HL-60 (cell line): ENCODE results near the gene FXN.

Source experiments
- DNase-seq, 2 experiments: peaks; one replicate each; pipeline ENCODE4 v3.0.0-alpha.2; 2010 to 2020; ENCODE audit warnings: low read depth in 1 of 2, low spot score in 1 of 2
- H3K27ac ChIP-seq: fragments of 250-450 bp; sonication (Bioruptor Pico); replicated peaks from 2 replicates; pipeline ENCODE4 v1.5.1; 2020; ENCODE audit warnings: mild to moderate bottlenecking, moderate library complexity
- H3K27me3 ChIP-seq: fragments of 250-450 bp; sonication (Bioruptor Pico); 2 replicates; pipeline ENCODE4 v1.5.1; 2021; ENCODE audit warnings: mild to moderate bottlenecking, moderate library complexity; ENCODE audit not compliant: insufficient read depth, poor library complexity, severe bottlenecking
- H3K4me3 ChIP-seq: replicated peaks from 2 replicates; pipeline ENCODE4 v1.5.1; 2011; ENCODE audit warnings: mild to moderate bottlenecking, control low read depth, low read length; ENCODE audit not compliant: insufficient read depth
- GABPA ChIP-seq: IDR thresholded peaks from 2 replicates; pipeline ENCODE4 v1.6.1; 2012; ENCODE audit warnings: low read depth
- POLR2AphosphoS5 ChIP-seq: IDR thresholded peaks from 2 replicates; pipeline ENCODE4 v1.6.1; 2012; ENCODE audit warnings: low read depth
- SPI1 ChIP-seq: IDR thresholded peaks from 2 replicates; pipeline ENCODE4 v1.6.1; 2012; ENCODE audit warnings: low read depth, mild to moderate bottlenecking, borderline replicate concordance
- TF ChIP-seq, protein P1 (sequence below): IDR thresholded peaks from 2 replicates; pipeline ENCODE4 v1.6.1; 2012; ENCODE audit warnings: low read depth; ENCODE audit not compliant: insufficient replicate concordance
- TF ChIP-seq, protein P2 (sequence below): IDR thresholded peaks from one replicate; pipeline ENCODE4 v1.5.1; 2011; ENCODE audit warnings: low read length, control low read depth, inconsistent platforms; ENCODE audit not compliant: insufficient read depth

Gene FXN

DNA sequence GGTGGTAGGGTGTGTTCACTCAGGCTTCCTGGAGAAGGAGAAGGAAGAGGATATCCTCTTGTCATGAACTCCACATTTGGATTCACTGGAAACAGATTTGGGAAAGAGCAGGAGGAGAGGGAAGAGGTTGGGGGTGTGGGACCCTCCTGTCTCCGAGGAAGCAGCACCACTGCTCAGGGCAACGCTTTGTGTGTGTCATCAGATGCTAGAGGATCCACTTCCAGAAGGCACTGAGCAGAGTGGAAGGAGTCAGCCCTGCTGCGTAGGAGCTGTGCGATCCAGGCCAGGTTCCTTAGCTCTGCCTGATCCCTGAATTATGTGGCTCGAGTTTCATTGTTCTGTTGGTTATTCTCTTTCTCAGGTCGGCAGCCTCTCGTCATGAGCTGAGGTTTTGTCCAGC is 101.2 kb downstream of the FXN start:
- Histone ChIP-seq H3K27ac (no peak overlapping the region), H3K27me3 (no peaks in the 10 kb centered on the region), H3K4me3 (no peak overlapping the region)
- DNase-seq: no peak
- TF ChIP-seq GABPA: no peak

DNA sequence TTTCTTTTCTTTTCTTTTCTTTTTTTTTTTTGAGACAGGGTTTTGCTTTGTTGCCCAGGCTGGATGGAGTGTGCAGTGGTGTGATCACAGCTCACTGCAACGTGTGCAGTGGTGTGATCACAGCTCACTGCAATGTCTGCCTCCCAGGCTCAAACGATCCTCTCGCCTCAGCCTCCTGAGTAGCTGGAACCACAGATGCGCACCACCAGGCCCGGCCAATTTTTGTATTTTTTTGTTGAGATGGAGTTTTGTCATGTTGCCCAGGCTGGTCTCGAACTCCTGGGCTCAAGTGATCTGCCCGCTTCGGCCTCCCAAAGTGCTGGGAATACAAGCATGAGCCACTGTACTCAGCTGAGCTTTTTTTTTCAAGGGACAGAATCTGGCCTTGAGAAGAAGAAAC is 101.8 kb downstream of the FXN start:
- no peaks in the 10 kb centered on the region for H3K27me3 ChIP-seq
- TF ChIP-seq POLR2AphosphoS5 (no peak), SPI1 (no peak), GABPA (no peak)
- TF ChIP-seq, protein P1, sequence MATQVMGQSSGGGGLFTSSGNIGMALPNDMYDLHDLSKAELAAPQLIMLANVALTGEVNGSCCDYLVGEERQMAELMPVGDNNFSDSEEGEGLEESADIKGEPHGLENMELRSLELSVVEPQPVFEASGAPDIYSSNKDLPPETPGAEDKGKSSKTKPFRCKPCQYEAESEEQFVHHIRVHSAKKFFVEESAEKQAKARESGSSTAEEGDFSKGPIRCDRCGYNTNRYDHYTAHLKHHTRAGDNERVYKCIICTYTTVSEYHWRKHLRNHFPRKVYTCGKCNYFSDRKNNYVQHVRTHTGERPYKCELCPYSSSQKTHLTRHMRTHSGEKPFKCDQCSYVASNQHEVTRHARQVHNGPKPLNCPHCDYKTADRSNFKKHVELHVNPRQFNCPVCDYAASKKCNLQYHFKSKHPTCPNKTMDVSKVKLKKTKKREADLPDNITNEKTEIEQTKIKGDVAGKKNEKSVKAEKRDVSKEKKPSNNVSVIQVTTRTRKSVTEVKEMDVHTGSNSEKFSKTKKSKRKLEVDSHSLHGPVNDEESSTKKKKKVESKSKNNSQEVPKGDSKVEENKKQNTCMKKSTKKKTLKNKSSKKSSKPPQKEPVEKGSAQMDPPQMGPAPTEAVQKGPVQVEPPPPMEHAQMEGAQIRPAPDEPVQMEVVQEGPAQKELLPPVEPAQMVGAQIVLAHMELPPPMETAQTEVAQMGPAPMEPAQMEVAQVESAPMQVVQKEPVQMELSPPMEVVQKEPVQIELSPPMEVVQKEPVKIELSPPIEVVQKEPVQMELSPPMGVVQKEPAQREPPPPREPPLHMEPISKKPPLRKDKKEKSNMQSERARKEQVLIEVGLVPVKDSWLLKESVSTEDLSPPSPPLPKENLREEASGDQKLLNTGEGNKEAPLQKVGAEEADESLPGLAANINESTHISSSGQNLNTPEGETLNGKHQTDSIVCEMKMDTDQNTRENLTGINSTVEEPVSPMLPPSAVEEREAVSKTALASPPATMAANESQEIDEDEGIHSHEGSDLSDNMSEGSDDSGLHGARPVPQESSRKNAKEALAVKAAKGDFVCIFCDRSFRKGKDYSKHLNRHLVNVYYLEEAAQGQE: no peak
- TF ChIP-seq, protein P2, sequence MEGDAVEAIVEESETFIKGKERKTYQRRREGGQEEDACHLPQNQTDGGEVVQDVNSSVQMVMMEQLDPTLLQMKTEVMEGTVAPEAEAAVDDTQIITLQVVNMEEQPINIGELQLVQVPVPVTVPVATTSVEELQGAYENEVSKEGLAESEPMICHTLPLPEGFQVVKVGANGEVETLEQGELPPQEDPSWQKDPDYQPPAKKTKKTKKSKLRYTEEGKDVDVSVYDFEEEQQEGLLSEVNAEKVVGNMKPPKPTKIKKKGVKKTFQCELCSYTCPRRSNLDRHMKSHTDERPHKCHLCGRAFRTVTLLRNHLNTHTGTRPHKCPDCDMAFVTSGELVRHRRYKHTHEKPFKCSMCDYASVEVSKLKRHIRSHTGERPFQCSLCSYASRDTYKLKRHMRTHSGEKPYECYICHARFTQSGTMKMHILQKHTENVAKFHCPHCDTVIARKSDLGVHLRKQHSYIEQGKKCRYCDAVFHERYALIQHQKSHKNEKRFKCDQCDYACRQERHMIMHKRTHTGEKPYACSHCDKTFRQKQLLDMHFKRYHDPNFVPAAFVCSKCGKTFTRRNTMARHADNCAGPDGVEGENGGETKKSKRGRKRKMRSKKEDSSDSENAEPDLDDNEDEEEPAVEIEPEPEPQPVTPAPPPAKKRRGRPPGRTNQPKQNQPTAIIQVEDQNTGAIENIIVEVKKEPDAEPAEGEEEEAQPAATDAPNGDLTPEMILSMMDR: no peak
- DNase-seq: no peak
- no peak overlapping the region for H3K27ac ChIP-seq
- H3K4me3 ChIP-seq: no peak overlapping the region

DNA sequence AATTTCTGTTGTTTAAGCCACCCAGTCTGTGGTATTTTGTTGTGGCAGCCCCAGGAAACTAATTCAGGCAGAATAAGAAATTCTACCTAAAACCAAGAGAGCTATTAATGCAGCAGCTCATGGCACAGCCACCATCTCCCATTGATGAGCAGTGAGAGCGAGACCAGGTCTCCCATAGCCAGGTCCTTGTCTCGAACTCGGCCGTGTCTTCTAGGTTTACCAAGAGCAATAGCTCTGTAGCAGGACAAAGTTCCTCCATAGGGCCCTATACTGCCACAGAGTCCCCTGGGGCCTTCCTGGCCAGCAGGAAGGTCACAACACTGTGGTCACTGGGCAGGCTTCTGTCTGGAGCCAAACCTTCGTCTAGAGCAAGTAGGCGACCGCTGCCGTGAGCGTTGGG is 104.0 kb downstream of the FXN start:
- TF ChIP-seq, protein P2: no peak
- no peak for TF ChIP-seq SPI1
- no peak overlapping the region for H3K27ac ChIP-seq
- no peak overlapping the region for H3K4me3 ChIP-seq
- H3K27me3 ChIP-seq: no peaks in the 10 kb centered on the region
- no peak for DNase-seq

DNA sequence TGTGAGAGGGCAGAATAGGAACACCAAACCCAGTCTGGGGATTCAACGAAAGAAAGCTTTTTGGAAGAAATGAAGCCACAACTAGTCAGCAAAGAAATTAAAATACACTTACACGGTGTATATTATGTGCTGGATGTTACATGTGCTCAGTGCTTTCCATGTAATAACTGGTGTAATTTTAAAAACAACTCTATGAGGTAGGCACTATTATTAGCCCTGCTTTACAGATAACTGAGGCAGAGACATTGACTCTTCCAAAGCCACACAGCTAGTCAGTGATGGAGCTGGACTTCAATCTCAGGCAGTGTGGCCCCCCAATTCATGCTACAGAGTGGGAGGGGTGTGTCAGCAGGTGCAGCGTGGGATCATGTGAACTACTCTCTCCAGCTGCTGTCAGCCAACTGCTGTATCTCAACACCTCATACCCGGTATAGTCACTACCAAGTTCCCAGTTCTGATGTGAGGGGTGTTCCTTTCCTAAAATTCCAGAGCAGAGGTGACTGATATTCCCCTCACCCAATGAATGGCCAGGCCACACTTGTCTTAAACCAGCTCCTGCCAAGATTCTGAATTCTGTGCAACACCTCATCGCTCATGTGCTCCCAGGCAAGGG is 104.7 kb downstream of the FXN start:
- DNase-seq: no peak
- no peaks in the 10 kb centered on the region for H3K27me3 ChIP-seq
- TF ChIP-seq, protein P1: no peak
- no peak for TF ChIP-seq GABPA
- TF ChIP-seq SPI1: no peak
- no peak for TF ChIP-seq POLR2AphosphoS5
- TF ChIP-seq, protein P2: no peak
- no peak overlapping the region for H3K27ac ChIP-seq
- H3K4me3 ChIP-seq: no peak overlapping the region
